HCT116 (cell line): Measurements from ENCODE around the gene DLK1. TPM values are rescaled to one million over a fixed set of nuclear protein-coding genes. Genes with fewer than 3 reads are reported as not detected.

Experiments
- ATAC-seq: fragments of 200-7000 bp; cut with Tn5 transposase; 2 replicates; pipeline ENCODE4 v1.9.1; 2020; ENCODE audit warnings: mild to moderate bottlenecking, moderate library complexity
- BruUV-seq: library from RNA; stranded (reverse); fragments of 400-500 nt; replicated peaks from 2 replicates; lab custom pipeline; 2021; lab: Mats Ljungman, UMichigan
- CTCF ChIA-PET: fragments of 300-600 bp; sonication (Branson Sonifier 250); formaldehyde crosslinking; loops from one replicate; lab custom pipeline; 2021; ENCODE audit warnings: antibody characterized with exemption; lab: Charles Lee
- POLR2A ChIA-PET: fragments of 300-600, 350-600 bp; sonication (Branson Sonifier 250); formaldehyde crosslinking; loops from one replicate; lab custom pipeline; 2021; ENCODE audit warnings: antibody characterized with exemption; lab: Charles Lee
- RAD21 ChIA-PET, 2 experiments: fragments of 300-600 bp; sonication (Branson Sonifier 250); formaldehyde crosslinking; loops; one replicate each; lab custom pipeline; 2023; ENCODE audit warnings: low total read pairs in 2 of 2; ENCODE audit not compliant: uncharacterized antibody in 2 of 2, unreplicated experiment in 2 of 2, low non-redundant PET in 1 of 2; lab: Charles Lee
- DNase-seq: peaks from one replicate; pipeline ENCODE4 v3.0.0-alpha.2; 2010; ENCODE audit warnings: low read depth, low spot score
- H2AFZ ChIP-seq: fragments of 200-600 bp; shearing (Covaris generic), sonication (generic); 2 replicates; pipeline ENCODE4 v1.6.1; 2017; ENCODE audit warnings: low read depth, mixed run types, mixed read lengths, antibody characterized with exemption, low read length; ENCODE audit not compliant: poor library complexity, severe bottlenecking
- H3K27ac ChIP-seq: 2 replicates; pipeline ENCODE4 v1.5.1; 2012; ENCODE audit warnings: low read depth, low read length
- H3K27me3 ChIP-seq: fragments of 200-600 bp; sonication (generic); 2 replicates; pipeline ENCODE4 v1.6.1; 2016; ENCODE audit warnings: mixed run types, low read length, mixed read lengths; ENCODE audit not compliant: insufficient read depth
- H3K36me3 ChIP-seq, 2 experiments: fragments of 200-500 bp in 1 of 2; fragments of 200-600 bp in 1 of 2; sonication (Bioruptor generic) in 1 of 2; sonication (generic) in 1 of 2; 2 replicates each; pipeline versions ENCODE4 v1.5.1 to v1.6.1; 2014 to 2016; ENCODE audit warnings: low read length in 2 of 2, inconsistent platforms in 1 of 2, mixed read lengths in 1 of 2, mixed run types in 1 of 2; ENCODE audit not compliant: insufficient read depth in 2 of 2, control insufficient read depth in 1 of 2
- H3K4me1 ChIP-seq, 2 experiments: fragments of 200-600 bp in 1 of 2; sonication (generic) in 1 of 2; 2 replicates each; pipeline versions ENCODE4 v1.5.1 to v1.6.1; 2012 to 2017; ENCODE audit warnings: low read length in 2 of 2, inconsistent platforms in 1 of 2, mild to moderate bottlenecking in 1 of 2, mixed read lengths in 1 of 2, mixed run types in 1 of 2, moderate library complexity in 1 of 2; ENCODE audit not compliant: insufficient read depth in 2 of 2, control insufficient read depth in 1 of 2
- H3K4me2 ChIP-seq: fragments of 200-600 bp; sonication (generic); 2 replicates; pipeline ENCODE4 v1.6.1; 2017; ENCODE audit warnings: mixed run types, low read length, mixed read lengths
- H3K4me3 ChIP-seq, 2 experiments: fragments of 200-600 bp in 1 of 2; sonication (generic) in 1 of 2; replicated peaks in 1 of 2; 2 replicates each; pipeline ENCODE4 v1.5.1; 2011 to 2016; ENCODE audit warnings: low read length in 2 of 2, control low read depth in 1 of 2, low read depth in 1 of 2, mild to moderate bottlenecking in 1 of 2, mixed read lengths in 1 of 2, mixed run types in 1 of 2
- H3K79me2 ChIP-seq: fragments of 200-600 bp; sonication (generic); 2 replicates; pipeline ENCODE4 v1.6.1; 2017; ENCODE audit warnings: mild to moderate bottlenecking, mixed run types, low read length, moderate library complexity, mixed read lengths; ENCODE audit not compliant: insufficient read depth
- H3K9ac ChIP-seq: fragments of 200-600 bp; sonication (generic); 2 replicates; pipeline ENCODE4 v1.6.1; 2016; ENCODE audit warnings: low read length, mixed read lengths
- H3K9me2 ChIP-seq: fragments of 200-600 bp; sonication (generic), shearing (Covaris generic); 2 replicates; pipeline ENCODE4 v1.6.1; 2017; ENCODE audit warnings: mixed run types, mild to moderate bottlenecking, moderate library complexity; ENCODE audit not compliant: insufficient read depth
- H3K9me3 ChIP-seq, 2 experiments: fragments of 200-500 bp in 1 of 2; fragments of 200-600 bp in 1 of 2; sonication (Bioruptor generic) in 1 of 2; sonication (generic) in 1 of 2; 2 replicates each; pipeline ENCODE4 v1.6.1; 2014 to 2017; ENCODE audit warnings: low read length in 2 of 2, mixed read lengths in 2 of 2, inconsistent platforms in 1 of 2, low read depth in 1 of 2, mild to moderate bottlenecking in 1 of 2, mixed run types in 1 of 2, moderate library complexity in 1 of 2; ENCODE audit not compliant: control insufficient read depth in 1 of 2, insufficient read depth in 1 of 2
- H4K20me1 ChIP-seq: fragments of 200-600 bp; sonication (generic), shearing (Covaris generic); 2 replicates; pipeline ENCODE4 v1.6.1; 2017; ENCODE audit warnings: mixed run types, mild to moderate bottlenecking, moderate library complexity; ENCODE audit not compliant: insufficient read depth
- ELF1 ChIP-seq: IDR thresholded peaks from 2 replicates; pipeline ENCODE4 v1.6.1; 2012; ENCODE audit warnings: low read depth, borderline replicate concordance
- POLR2AphosphoS5 ChIP-seq: IDR thresholded peaks from 2 replicates; pipeline ENCODE4 v1.6.1; 2011; ENCODE audit warnings: mild to moderate bottlenecking, low read depth, low read length, moderate library complexity
- RAD21 ChIP-seq: IDR thresholded peaks from 2 replicates; pipeline ENCODE4 v1.6.1; 2012; ENCODE audit warnings: low read depth, mild to moderate bottlenecking
- REST ChIP-seq: IDR thresholded peaks from 2 replicates; pipeline ENCODE4 v1.6.1; 2012; ENCODE audit warnings: low read depth
- SIN3A ChIP-seq: IDR thresholded peaks from 2 replicates; pipeline ENCODE4 v1.6.1; 2012; ENCODE audit warnings: low read depth
- SRF ChIP-seq: IDR thresholded peaks from 2 replicates; pipeline ENCODE4 v1.6.1; 2012; ENCODE audit warnings: low read depth
- TCF7L2 ChIP-seq: IDR thresholded peaks from 2 replicates; pipeline ENCODE4 v1.7.0; 2011; ENCODE audit warnings: borderline replicate concordance, inconsistent platforms; ENCODE audit not compliant: insufficient read depth, insufficient read length; ENCODE audit errors: extremely low read depth
- ZFX ChIP-seq: fragments of 450-650 bp; IDR thresholded peaks from 2 replicates; pipeline ENCODE4 v1.6.1; 2017
- intact Hi-C: fragments of 100-400 bp; cut with micrococcal nuclease; formaldehyde crosslinking; loops from 2 replicates; pipeline ENCODE4 v1.10.0; 2022
- total RNA-seq: library from RNA; stranded (reverse); gene quantifications from one replicate; pipeline ENCODE4 v1.2.1, GENCODE V29; 2021; ENCODE audit not compliant: unreplicated experiment

DLK1 gene
- total RNA-seq, 1 experiment from 2014 or later, result 1.5 TPM

- H4K20me1 ChIP-seq, result no peaks in the 10 kb centered on the region
- TF ChIP-seq SIN3A (no peak), TCF7L2 (no peak), ELF1 (no peak), POLR2AphosphoS5 (no peak), REST (no peak), SRF (no peak), ZFX (no peak), RAD21 (no peak)
- no peaks in the 10 kb centered on the region for H3K36me3 ChIP-seq
- H3K27ac ChIP-seq, result no peak overlapping the region
- H3K27me3 ChIP-seq, result no peaks in the 10 kb centered on the region
- CTCF ChIA-PET, result no interaction called here
- H3K9me3 ChIP-seq, result no peaks in the 10 kb centered on the region
- no peak overlapping the region for H3K9ac ChIP-seq
- RAD21 ChIA-PET, result no interaction called here
- POLR2A ChIA-PET, result no interaction called here
- no peaks in the 10 kb centered on the region for H3K79me2 ChIP-seq
- ATAC-seq (no peak), DNase-seq (no peak)
- no peak overlapping the region for H2AFZ ChIP-seq
- intact Hi-C loops, result no loop called here
- no peaks in the 10 kb centered on the region for H3K4me1 ChIP-seq
- H3K9me2 ChIP-seq, result no peaks in the 10 kb centered on the region
- BruUV-seq, result no TSS peak
- no peak overlapping the region for H3K4me3 ChIP-seq
- H3K4me2 ChIP-seq, result no peak overlapping the region
Observed at GRCh38 chr14:100740929-100741328, 14.2 kb downstream of the DLK1 start.
